Measurements from ENCODE around the gene MAPKBP1. TPM values are rescaled to one million over a fixed set of nuclear protein-coding genes. Genes with fewer than 3 reads are reported as not detected.
A peak's percentile ranks its signal among the peaks of the same experiment; 100 is the strongest.

Gene MAPKBP1
- total RNA-seq, 1 donor from 2014 or later, result 27.6 TPM

GRCh38 chr15:41824062-41824745, 49.9 kb downstream of the MAPKBP1 start:
- Histone ChIP-seq H3K4me1 (peaks cover 5 to 9% of the 10 kb centered on the region in 2 donors), H3K9me3 (no peaks in the 10 kb centered on the region), H3K4me3 (no peak overlapping the region), H3K27ac (no peak overlapping the region), H3K36me3 (peaks cover 22 to 52% of the 10 kb centered on the region in 2 donors), H3K27me3 (no peaks in the 10 kb centered on the region)
- DNase-seq (ENCODE audit: low spot score in 2 of 2), result no peak
- TF ChIP-seq CTCF (IDR thresholded peaks at IDR 0.05), result no peak
- intact Hi-C loops (cut with DNase I), result loop anchor here (10.0 kb wide), 1 partner anchor 269 kb away; the partner anchor contains the start of gene TYRO3

GRCh38 chr15:41825145-41825544, 50.9 kb downstream of the MAPKBP1 start:
- TF ChIP-seq CTCF (IDR thresholded peaks at IDR 0.05), result no peak
- no peaks in the 10 kb centered on the region for H3K9me3 ChIP-seq
- intact Hi-C loops (cut with DNase I), result loop anchor here (5.0 to 10.0 kb wide), 4 partner anchors 77 to 447 kb away; partner anchors contain the start of genes GANC, TMEM87A and TYRO3

GRCh38 chr15:41825572-41826535, 51.6 kb downstream of the MAPKBP1 start:
- intact Hi-C loops (cut with DNase I), result loop anchor here (5.0 to 10.0 kb wide), 4 partner anchors 76 to 446 kb away; partner anchors contain the start of genes GANC, TMEM87A and TYRO3
- H3K9me3 ChIP-seq, result no peaks in the 10 kb centered on the region
- no peak for TF ChIP-seq CTCF (IDR thresholded peaks at IDR 0.05)
- H3K36me3 ChIP-seq, result peaks cover 16 to 40% of the 10 kb centered on the region in 2 donors
- peaks cover 5 to 22% of the 10 kb centered on the region in 2 donors for H3K4me1 ChIP-seq
- no peak overlapping the region for H3K27ac ChIP-seq
- no peak overlapping the region for H3K4me3 ChIP-seq
- DNase-seq (ENCODE audit: low spot score in 2 of 2), result no peak
- H3K27me3 ChIP-seq, result no peaks in the 10 kb centered on the region

More at GRCh38 chr15:41825145-41825544, 50.9 kb downstream of the MAPKBP1 start:
- Histone ChIP-seq H3K4me3 (no peak overlapping the region), H3K27ac (no peak overlapping the region), H3K36me3 (peaks cover 16 to 46% of the 10 kb centered on the region in 2 donors), H3K27me3 (no peaks in the 10 kb centered on the region), H3K4me1 (peaks cover 5 to 18% of the 10 kb centered on the region in 2 donors)
- no peak for DNase-seq (ENCODE audit: low spot score in 2 of 2)

- Histone ChIP-seq H3K4me3 (peak overlapping the region; percentile 68 to 74), H3K27ac (peak overlapping the region; percentile 41 to 72), H3K4me1 (peaks cover 5 to 22% of the 10 kb centered on the region in 2 donors), H3K9me3 (no peaks in the 10 kb centered on the region), H3K36me3 (peaks cover 14 to 33% of the 10 kb centered on the region in 2 donors), H3K27me3 (no peaks in the 10 kb centered on the region)
- TF ChIP-seq CTCF (IDR thresholded peaks at IDR 0.05), result no peak
- DNase-seq (ENCODE audit: low spot score in 2 of 2), result no peak
- intact Hi-C loops (cut with DNase I), result loop anchor here (5.0 to 10.0 kb wide), 4 partner anchors 75 to 445 kb away; partner anchors contain the start of genes GANC, TMEM87A and TYRO3
Observed at GRCh38 chr15:41827290-41827879, 53.1 kb downstream of the MAPKBP1 start.

Data from ascending aorta (tissue), 2 donors.